NCI-H146 treated with DMSO at 0.1 percent for 48 hours (cell line): ENCODE data around the gene SCO2.
"Not testable (repeated sequence)": the region's sequence is repeated elsewhere in the genome, so short reads cannot be mapped to it uniquely, and the experiment has no call there.

ENCODE experiments used
- DNase-seq: peaks from one replicate; lab custom pipeline; 2025; ENCODE audit not compliant: unreplicated experiment; lab: John Stamatoyannopoulos, UW

SCO2 gene

DNA sequence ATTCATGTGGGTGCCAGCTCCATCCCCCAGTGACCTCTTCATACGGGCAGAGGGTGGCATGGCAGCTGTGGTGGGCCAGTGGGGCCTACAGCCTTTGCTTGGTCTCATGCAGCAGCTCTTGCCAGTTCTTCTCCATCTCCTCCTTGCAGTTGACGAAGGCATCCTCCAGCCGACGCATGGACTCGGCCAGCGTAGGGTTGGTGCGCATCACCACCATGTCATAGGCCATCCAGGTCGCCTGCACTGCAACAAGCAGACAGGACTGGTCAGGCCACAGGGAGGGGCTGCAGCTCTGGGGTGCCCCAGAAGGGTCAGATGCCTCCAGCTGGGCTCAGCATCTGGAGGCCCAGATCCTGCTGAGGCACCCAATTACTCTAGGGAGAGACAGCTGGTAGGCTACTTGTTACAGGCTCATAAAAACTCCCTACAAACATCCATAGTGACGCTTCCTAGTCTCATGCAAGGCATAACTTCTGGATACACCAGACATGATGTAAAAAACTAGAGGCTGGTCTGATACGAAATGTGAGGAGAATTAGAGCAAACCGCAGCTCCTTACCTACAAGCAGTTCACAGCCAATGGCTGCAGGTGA is 25.9 kb upstream of the SCO2 start:
- DNase-seq, result no peak

DNA sequence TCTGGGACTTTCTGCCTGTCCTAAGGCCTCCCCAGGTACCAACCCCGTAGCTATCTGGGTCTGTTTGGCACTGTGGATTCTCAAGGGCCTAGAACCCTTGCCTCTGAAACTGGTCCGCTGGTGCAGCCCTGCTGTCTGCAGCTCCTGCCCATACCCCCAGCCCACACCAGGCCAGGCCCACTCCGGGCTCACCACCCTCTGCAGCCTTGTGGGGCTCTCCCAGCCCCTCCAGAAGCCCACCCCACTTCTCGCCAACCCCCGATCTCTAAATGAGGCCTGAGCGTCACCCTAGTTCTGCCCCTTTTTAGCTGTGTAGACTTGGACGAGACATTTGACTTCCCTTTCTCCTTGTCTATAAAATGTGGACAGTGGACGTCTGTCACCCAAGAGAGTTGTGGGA is 25.0 kb upstream of the SCO2 start:
- DNase-seq, result no peak

DNA sequence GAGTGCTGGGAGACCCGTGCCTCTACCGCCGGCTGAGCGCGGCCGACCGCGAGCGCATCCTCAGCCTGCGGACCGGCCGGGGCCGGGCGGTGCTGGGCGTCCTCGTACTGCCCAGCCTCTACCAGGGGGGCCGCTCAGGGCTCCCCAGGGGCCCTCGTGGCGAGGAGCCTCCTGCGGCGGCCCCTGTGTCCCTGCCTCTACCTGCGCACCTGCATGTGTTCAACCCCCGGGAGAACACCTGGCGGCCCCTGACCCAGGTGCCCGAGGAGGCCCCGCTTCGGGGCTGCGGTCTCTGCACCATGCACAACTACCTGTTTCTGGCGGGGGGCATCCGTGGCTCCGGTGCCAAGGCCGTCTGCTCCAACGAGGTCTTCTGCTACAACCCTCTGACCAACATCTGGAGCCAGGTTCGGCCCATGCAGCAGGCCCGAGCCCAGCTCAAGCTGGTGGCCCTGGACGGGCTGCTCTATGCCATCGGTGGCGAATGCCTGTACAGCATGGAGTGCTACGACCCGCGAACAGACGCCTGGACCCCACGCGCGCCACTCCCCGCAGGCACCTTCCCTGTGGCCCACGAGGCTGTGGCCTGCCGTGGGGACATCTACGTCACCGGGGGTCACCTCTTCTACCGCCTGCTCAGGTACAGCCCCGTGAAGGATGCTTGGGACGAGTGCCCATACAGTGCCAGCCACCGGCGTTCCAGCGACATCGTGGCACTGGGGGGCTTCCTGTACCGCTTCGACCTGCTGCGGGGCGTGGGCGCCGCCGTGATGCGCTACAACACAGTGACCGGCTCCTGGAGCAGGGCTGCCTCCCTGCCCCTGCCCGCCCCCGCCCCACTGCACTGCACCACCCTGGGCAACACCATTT is 23.8 kb upstream of the SCO2 start:
- DNase-seq, result peak; percentile 8

DNA sequence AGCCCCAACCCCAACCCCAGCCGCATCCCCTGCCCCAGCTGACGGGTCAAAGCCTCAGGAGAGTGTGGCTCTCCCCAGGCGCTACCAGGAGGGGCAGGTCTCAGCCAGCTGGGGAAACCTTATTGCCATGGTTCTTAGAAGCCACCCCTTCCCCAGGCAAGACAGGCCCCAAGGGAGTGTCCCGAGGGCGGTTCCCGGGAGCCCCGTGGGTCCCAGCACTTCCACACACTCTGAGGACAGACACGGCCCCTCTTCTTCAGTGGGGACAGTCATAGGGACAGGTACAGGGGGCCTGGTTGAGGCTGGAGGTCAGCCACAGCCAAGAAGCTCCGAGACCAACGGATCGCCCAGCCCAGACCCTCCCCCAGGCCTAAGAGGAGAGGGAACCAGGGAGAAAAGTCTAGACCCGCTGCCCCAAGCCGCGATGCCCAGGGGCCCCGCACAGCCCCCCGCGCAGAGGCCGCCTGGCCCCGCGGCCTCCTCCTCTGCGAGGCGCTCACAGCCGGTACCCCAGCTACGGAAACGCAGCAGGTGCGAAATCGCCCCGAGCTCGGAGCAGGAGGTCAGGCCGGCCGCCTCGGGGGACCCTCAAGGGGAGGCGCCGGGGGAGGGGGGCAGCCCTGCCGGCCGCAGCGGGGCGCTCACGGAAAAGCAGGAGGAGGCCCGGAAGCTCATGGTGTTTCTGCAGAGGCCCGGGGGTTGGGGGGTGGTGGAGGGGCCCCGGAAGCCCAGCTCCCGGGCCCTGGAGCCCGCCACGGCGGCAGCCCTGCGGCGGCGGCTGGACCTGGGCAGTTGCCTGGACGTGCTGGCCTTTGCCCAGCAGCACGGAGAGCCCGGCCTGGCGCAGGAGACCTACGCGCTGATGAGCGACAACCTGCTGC is 22.9 kb upstream of the SCO2 start:
- no peak for DNase-seq

DNA sequence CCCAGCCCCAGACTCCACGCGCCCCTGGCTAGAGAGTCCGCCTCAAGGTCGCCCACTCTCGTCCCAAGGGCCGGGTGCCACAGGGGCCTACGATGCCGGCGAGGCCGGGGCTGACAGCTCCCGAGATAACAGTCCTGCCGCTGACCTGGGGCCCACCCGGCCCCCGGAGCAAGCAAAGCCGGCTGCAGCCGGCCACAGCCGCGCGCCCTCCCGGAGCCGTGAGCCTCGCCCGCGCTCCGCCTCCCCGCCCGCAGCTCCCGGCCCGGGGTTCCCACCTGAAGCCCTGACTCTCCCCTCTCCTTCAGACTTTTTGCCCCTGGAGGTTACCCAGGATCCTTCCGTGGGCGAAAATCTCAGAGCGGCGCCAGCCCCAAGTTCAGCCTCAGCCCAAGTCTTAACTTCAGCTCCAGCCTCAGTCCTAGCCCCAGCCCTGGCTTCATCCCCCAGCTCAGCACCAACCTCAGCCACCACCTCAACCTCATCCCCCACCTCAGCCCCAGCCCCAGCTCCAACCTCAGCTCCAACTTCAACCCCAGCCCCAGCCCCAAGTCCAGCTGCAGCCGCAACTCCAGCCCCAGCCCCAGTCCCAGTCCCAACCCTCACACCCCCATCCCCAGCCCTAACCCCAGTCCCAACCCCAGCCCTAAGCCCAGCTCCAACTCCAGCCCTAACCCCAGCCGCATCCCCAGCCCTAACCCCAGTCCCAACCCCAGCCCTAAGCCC is 22.0 kb upstream of the SCO2 start:
- DNase-seq, result no peak

DNA sequence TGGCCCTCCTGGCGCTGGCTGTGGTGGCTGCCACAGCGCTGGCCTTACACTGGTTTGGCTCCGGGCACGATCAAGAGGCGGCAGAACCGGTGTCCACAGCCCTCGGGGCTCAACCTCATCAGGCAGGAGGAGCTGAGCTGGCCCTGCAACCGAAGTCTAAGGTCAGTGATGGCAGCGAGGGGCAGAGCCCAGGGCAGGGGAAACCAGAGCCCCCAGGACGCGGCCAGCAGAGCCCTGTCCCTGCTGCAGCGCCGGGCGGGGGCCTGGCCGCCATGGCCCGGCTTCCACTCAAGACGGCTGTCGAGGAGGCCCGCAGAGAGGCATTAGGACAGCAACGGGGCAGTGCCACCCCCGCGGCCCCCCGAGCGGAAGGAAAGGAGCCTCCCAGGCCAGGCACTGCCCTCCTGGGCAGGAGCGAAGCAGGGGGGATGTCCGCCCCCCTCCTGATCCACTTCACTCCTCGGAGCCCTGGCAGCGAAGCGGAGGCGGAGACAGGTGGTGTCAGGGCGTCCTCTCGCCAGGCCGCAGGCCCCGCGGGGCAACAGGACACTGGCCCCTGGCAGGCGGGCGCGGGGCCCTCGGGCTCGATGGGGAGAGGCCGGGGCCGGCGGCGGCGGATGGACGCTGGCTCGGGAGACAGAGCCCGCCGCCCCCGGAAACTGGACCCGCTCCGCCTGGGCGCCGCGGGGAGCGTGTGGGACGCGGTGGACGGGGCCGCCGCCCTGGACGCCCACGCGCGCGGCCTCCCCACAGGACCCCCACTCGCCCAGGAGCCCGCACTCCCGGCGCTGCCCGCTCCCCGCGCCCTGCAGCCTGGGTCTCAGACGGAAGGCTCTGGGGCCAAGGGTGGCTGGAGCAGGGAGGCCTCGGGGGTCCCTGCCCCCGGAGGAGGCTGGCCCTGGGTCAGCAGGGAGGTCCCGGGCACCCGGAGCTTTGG is 21.2 kb upstream of the SCO2 start:
- DNase-seq, result no peak

DNA sequence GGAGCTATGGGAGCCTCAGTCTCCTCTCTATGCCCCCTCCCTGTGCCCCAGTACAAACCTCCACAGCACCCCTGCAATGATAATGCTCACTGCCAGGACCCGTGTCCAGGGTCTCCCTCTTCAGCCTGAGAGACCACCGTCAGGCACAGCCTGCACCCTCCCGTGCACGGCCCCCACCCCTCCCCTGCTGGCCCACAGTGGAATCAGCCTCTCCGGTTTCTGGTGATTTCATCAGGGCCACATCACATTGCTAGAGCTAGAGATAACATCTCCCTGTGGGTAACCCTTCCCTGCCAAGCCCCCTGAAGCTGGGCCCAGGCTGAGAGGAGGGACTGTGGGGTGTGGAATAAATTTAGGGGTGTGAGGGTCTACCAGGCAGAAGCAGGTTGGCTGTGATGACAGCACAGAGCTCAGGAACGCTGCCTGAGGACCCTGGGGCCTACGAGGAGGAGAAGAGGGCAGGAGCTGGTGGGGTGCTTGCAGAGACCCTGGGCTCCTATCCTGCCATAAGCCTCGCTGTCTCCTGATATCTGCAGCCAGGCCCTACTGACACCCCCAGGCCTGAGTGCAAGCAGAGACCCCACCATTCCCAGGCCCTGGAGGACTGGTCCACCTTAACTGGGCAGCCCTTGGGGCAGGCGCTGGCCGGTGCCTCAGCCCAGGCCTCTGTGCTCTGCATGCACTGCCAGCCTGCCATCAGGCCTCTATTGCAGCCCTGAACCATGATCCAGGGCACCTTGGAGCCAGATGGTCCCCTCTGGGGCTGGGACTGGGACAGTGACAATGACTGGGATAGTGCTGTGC is 20.3 kb upstream of the SCO2 start, which contains the start of gene KLHDC7B:
TSS of gene KLHDC7B (plus strand) at position 378 of the 804 bp plus-strand sequence. CDS start at position 723, 345 bp downstream.
- no peak for DNase-seq

DNA sequence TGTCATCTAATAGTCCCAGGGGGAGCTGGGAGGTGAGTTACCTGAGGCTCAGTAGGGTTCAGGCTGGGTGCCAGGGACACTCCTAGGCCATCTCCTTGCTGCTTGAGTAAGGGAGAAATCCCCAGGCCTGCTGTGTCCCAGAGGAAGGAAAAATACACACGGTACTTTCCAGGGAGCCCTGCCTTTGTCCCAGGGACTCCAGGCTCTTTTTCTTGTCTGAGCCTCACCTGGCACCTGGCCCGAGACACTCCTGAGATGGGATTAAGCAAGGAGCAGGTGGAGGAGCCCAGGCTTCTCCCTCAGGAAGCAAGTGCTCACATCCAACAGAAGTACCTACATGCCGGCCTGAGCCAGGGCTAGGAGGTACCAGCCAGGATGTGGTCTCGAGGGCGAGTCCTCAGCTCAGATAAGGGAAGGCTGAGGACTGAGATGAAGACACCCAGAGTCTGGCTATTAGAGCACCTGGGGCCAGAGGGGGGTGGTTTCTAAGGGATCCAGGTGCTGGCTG is 19.4 kb upstream of the SCO2 start:
- DNase-seq, result no peak

DNA sequence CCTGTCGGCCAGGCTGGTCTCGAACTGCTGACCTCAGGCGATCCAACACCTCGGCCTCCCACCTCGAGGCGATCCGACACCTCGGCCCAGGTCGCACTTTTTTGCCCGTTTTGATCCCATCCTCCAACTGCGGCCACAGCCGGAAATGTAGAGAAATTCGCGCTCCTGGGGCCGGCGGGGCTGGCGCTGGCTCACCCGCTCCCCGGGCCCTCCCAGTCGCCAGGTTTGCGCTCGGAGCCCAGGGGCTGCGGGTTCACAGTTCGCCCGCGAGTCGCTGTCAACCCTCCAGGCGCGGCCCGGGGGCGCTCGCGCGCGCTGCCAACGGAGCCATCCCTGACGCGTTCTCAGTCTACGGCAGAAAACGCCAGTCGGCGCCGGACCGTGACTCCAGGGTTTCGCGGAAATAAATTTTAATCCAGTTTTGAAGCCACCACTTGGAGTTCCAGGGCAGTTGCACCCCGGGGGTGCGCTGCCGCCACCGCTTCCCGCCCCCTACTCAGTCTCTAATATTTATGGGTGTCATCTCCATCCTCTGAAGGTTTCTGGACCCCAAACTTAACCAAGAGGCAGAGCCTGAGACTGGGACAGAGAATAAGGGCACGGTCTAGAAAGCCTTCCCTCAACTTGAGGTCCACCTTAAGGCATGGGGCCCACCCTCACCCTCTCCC is 18.8 kb upstream of the SCO2 start:
- peak; percentile 16 for DNase-seq

DNA sequence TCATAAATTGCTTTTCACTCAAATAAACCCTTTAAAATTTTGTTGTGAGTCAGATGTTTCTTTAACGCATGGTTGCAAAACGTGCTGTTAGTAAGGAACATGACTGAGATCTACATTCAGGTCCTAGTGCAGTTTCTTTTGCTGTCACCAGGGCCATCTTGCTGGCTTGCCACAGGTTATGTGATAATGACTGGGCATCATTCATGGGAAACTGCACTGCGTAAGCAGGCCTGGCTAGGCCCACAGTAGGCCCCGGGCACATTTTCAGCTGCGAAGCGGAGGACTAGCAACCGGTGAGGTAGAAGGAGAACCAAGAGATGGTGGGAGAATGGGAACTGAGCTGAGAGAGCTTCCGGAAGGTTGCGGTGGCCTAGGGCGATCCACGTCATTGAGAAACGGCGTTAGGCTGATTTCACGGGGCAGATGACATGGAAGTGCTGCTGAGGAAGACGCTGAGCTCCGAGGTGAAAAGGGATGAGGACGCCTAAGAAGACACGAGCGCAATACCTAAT is 17.1 kb upstream of the SCO2 start:
- DNase-seq, result no peak

DNA sequence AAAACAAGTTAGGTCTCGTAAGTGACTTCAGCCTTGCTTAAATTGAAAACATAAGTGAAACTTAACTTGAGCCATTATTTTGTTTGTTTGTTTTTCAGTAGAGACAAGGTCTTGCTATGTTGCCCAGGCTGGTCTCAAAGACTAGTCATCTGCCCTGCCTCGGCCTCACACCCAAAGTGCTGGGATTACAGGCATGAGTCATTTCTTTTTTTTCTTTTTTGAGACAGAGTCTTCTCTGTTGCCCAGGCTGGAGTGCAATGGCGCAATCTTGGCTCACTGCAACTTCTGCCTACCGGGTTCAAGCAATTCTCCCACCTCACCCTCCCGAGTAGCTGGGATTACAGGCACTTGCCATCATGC is 16.2 kb upstream of the SCO2 start:
- DNase-seq, result not testable (repeated sequence)

DNA sequence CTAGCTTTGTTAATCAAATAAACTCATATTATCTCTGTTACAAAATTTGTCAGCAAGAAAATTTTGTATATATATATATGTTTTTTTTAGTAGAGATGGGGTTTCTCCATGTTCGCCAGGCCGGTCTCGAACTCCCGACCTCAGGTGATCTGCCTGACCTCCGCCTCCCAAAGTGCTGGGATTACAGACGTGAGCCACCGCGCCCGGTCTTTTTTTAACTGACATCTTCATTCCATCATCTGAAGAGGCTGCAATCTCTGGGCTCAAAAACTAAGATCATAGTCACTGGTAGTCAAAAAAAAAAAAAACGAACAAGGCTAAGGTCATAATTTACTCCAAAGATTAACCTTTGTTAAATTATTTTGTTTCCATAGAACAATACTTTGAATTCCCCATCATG is 15.0 kb upstream of the SCO2 start:
- no peak for DNase-seq

DNA sequence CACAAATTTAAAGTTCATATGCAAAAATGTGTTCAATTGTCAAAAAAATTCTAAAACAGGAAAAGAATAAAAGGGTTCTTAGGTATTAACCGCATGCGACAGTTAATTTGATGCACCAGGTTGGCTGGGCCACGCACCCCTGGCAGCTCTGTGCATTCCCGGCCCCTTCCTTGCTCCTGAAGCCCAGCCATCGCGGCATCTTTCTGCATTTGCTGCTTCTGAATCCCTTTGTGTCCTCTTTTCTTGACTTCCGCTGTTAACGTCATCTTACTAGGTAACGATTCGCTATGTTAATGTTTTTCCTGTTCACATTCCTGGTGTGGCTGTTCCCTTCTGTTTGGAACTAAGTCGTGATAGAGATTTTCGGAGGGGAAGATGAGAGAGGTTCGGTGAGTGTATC is 12.4 kb upstream of the SCO2 start:
- DNase-seq, result no peak

DNA sequence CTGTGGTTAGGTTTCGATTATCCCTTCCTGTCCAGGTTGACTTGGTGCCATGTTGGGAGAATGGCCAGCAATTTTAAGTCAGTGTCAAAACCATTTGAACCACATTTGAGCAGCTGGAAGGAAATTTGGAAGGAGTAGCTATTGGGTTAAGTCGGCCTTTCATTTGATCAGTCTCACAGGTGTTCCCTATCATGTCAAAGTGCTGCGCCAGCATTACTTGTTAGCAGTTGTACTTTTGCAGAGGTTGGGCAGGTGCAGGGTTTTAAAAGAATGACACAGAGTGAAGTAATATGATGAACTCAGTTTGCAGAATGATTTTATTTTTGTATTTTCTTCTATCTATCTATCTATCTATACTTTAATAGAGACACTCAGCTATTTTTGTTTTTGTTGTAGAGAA is 10.8 kb upstream of the SCO2 start:
- DNase-seq, result no peak

DNA sequence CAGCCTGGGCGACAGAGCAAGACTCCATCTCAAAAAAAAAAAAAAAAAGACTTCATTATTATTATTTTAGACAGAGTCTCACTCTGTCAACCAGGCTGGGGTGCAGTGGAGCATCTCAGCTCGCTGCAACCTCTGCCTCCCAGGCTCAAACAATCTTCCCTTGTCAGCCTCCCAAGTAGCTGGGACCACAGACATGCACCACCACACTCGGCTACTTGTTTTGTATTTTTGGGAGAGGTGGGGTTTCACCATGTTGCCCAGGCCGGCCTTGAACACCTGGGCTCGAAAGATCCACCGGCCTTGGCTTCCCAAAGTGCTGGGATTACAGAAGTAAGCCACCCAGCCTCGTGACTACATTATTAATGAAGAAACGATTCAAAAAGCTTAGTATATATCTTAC is 9.7 kb upstream of the SCO2 start:
- DNase-seq, result no peak

DNA sequence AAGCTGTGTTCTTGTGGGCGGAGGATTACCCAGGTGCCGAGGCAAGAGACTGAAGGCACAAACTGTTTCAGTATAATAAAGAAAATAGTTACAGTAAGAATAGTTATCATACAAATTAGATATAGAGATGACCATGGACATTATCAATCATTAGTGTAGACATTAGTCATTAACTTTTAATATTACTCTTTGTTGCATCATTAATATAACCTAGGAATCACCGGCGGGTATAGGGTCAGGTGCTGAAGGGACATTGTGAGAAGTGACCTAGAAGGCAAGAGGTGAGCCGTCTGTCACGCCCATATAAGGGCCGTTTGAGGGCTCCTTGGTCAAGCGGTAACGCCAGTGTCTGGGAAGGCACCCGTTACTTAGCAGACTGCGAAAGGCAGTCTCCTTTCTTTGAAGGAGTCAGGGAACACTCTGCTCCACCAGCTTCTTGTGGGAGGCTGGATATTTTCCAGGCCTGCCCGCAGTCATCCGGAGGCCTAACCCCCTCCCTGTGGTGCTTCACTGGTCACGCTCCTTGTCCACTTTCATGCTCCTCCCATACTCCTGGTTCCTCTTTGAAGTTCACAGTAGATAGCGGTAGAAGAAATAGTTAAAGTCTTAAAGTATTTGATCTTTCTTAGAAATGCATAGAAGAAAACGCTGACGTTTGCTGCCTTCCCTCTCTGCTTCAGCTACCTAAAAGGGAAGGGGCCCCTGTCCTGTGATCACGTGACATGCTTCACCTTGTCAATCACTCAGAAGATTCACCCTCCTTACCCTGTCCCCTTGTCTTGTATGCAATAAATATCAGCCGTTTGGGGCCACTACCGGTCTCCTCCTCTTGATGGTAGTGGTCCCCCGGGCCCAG is 8.7 kb upstream of the SCO2 start:
- not testable (repeated sequence) for DNase-seq
